Parathyroid adenoma (tissue), 2 donors: ENCODE measurements around the gene PPP1R11.

Experiments used
- H2AFZ ChIP-seq: fragments of 300-600 bp; sonication (generic); one replicate; pipeline ENCODE4 v1.7.0; 2017; ENCODE audit warnings: antibody characterized with exemption, mild to moderate bottlenecking
- H3K27ac ChIP-seq: fragments of 300-600 bp; sonication (generic); one replicate; pipeline ENCODE4 v1.7.0; 2017
- H3K27me3 ChIP-seq: fragments of 300-600 bp; sonication (generic); one replicate; pipeline ENCODE4 v1.7.0; 2017; ENCODE audit warnings: low read length; ENCODE audit not compliant: control insufficient read depth, insufficient read depth
- H3K36me3 ChIP-seq: fragments of 300-600 bp; sonication (generic); one replicate; pipeline ENCODE4 v1.7.0; 2017; ENCODE audit warnings: low read length; ENCODE audit not compliant: control insufficient read depth, insufficient read depth
- H3K4me1 ChIP-seq: fragments of 300-600 bp; sonication (generic); one replicate; pipeline ENCODE4 v1.7.0; 2017; ENCODE audit warnings: control low read depth
- H3K4me2 ChIP-seq: fragments of 300-600 bp; sonication (generic); one replicate; pipeline ENCODE4 v1.7.0; 2017; ENCODE audit warnings: low read length
- H3K4me3 ChIP-seq: fragments of 300-600 bp; sonication (generic); one replicate; pipeline ENCODE4 v1.7.0; 2017; ENCODE audit warnings: low read depth, low read length
- H3K79me2 ChIP-seq: fragments of 300-600 bp; sonication (generic); one replicate; pipeline ENCODE4 v1.7.0; 2017; ENCODE audit warnings: control low read depth
- H3K9ac ChIP-seq: fragments of 300-600 bp; sonication (generic); one replicate; pipeline ENCODE4 v1.7.0; 2017; ENCODE audit warnings: mild to moderate bottlenecking
- H3K9me3 ChIP-seq: fragments of 300-600 bp; sonication (generic); one replicate; pipeline ENCODE4 v1.7.0; 2017; ENCODE audit warnings: low read length; ENCODE audit not compliant: control insufficient read depth
- TF ChIP-seq, protein P1 (sequence below): fragments of 300-600 bp; sonication (generic); IDR thresholded peaks from one replicate; pipeline ENCODE4 v1.7.0; 2017; ENCODE audit warnings: antibody characterized with exemption, mild to moderate bottlenecking
- donor health status: primary hyperparathyroidism.

The PPP1R11 gene

DNA sequence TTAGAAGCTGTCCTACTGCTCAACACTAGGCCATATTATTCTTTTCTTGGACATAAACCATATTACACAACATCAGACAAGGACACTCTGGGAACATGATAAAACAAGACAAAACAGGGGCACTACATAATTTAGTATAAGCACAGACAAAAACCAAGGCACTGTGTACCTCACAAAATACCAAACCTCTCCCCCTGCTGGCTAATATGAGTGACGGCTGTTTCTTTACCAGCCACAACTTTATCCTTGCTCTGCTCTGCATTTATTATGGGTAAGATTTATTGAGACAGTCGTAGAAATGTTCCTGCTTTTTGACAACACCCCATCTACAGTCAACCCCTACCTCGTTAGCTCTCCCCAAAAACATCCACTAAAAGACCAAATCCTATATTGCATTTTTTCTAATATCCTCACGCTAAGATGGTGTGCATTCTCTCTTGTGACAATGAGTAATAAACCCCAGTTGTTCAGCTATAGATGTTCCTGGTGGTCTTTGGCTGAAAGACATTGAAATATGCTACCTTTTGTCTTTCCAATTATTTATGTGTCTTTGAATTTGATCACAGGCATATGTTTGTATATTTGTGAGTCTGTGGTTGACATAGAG is 29.7 kb upstream of the PPP1R11 start:
- Histone ChIP-seq H3K9ac (no peak overlapping the region), H3K27ac (no peak overlapping the region), H3K4me1 (peaks cover under 1% of the 10 kb centered on the region)

DNA sequence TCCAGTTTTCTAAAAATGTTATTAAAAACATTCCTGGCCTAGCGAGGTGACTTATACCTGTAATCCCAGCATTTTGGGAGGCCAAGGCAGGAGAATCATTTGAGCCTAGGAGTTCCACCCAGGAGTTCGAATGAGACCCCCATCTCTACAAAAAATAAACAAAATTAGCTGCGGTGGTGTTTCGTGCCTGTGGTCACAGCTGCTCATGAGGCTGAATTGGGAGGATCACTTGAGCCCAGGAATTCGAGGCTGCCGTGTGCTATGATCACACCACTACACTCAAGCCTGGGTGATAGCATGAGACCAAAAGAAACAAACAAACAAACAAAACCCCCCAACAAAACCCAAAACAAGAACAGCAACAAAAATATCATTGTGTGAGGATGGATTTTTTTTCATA is 25.8 kb upstream of the PPP1R11 start:
- peaks cover 5% of the 10 kb centered on the region for H3K4me1 ChIP-seq
- no peak overlapping the region for H3K4me2 ChIP-seq
- no peak overlapping the region for H3K4me3 ChIP-seq
- H3K27ac ChIP-seq = no peak overlapping the region
- peaks cover 6% of the 10 kb centered on the region for H3K79me2 ChIP-seq
- TF ChIP-seq, protein P1, sequence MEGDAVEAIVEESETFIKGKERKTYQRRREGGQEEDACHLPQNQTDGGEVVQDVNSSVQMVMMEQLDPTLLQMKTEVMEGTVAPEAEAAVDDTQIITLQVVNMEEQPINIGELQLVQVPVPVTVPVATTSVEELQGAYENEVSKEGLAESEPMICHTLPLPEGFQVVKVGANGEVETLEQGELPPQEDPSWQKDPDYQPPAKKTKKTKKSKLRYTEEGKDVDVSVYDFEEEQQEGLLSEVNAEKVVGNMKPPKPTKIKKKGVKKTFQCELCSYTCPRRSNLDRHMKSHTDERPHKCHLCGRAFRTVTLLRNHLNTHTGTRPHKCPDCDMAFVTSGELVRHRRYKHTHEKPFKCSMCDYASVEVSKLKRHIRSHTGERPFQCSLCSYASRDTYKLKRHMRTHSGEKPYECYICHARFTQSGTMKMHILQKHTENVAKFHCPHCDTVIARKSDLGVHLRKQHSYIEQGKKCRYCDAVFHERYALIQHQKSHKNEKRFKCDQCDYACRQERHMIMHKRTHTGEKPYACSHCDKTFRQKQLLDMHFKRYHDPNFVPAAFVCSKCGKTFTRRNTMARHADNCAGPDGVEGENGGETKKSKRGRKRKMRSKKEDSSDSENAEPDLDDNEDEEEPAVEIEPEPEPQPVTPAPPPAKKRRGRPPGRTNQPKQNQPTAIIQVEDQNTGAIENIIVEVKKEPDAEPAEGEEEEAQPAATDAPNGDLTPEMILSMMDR = no peak
- H3K36me3 ChIP-seq = no peaks in the 10 kb centered on the region
- no peaks in the 10 kb centered on the region for H3K27me3 ChIP-seq
- no peak overlapping the region for H3K9ac ChIP-seq
- no peaks in the 10 kb centered on the region for H3K9me3 ChIP-seq
- H2AFZ ChIP-seq = no peak overlapping the region

More for the DNA sequence above, 29.7 kb upstream of the PPP1R11 start:
- TF ChIP-seq, protein P1 = peak; percentile 34
- H3K36me3 ChIP-seq = no peaks in the 10 kb centered on the region
- H3K27me3 ChIP-seq = no peaks in the 10 kb centered on the region
- H2AFZ ChIP-seq = no peak overlapping the region
- H3K79me2 ChIP-seq = peaks cover 2% of the 10 kb centered on the region
- H3K9me3 ChIP-seq = no peaks in the 10 kb centered on the region
- no peak overlapping the region for H3K4me3 ChIP-seq
- no peak overlapping the region for H3K4me2 ChIP-seq

DNA sequence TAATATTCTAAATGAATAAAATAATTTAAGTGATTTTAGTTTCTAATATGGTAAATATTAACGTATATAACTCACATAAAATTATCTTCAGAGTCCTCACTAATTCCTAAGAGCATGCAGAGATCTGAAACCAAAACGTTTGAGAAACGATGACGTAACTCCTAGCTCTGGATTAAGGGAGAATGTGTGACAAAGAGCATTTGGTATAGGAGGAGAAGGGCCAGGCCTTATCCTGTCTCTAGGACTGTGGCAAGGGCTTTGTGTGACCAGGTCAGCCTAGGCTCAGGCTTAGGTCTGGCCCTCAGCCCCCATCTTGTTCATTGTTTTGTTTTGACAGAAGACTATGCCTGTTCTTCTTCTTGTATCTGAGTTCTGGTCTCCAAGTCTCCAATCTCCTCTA is 25.2 kb upstream of the PPP1R11 start:
- Histone ChIP-seq H3K79me2 (peaks cover 9% of the 10 kb centered on the region), H3K4me3 (no peak overlapping the region), H3K27ac (no peak overlapping the region), H3K4me2 (no peak overlapping the region), H3K4me1 (peaks cover 5% of the 10 kb centered on the region), H3K27me3 (no peaks in the 10 kb centered on the region), H3K9me3 (no peaks in the 10 kb centered on the region), H3K36me3 (no peaks in the 10 kb centered on the region), H3K9ac (no peak overlapping the region), H2AFZ (no peak overlapping the region)
- TF ChIP-seq, protein P1 = no peak

DNA sequence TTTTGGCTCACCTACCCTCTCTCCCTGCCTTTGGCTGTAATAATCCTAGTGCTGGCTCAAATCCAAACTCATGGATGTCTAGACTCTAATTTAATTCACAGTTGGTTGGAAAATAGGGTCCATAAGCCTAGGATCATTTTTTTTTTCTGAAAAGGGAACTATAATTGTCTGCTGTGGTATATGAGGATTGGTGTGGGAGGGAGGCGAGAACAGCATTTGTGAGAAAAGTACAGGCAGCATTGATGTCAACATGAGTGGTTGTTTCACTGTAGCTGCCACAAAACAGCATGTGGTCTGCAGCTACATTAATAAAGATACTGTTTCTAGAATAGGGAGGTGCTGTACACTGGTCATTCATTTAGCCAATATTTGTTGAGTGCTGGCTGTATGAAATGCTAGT is 24.5 kb upstream of the PPP1R11 start:
- Histone ChIP-seq H3K9me3 (no peaks in the 10 kb centered on the region), H2AFZ (no peak overlapping the region)

More for the DNA sequence above, 24.5 kb upstream of the PPP1R11 start:
- peaks cover 5% of the 10 kb centered on the region for H3K4me1 ChIP-seq
- TF ChIP-seq, protein P1 = no peak
- H3K27ac ChIP-seq = no peak overlapping the region
- H3K36me3 ChIP-seq = no peaks in the 10 kb centered on the region
- H3K4me3 ChIP-seq = no peak overlapping the region
- H3K9ac ChIP-seq = no peak overlapping the region
- no peak overlapping the region for H3K4me2 ChIP-seq
- no peaks in the 10 kb centered on the region for H3K27me3 ChIP-seq
- peaks cover 9% of the 10 kb centered on the region for H3K79me2 ChIP-seq
